Fibroblast of lung (primary cell): ENCODE data around the gene DMBT1. TPM values are rescaled to one million over a fixed set of nuclear protein-coding genes. Genes with fewer than 3 reads are reported as not detected.

ENCODE experiments used
- DNase-seq, 2 donors: peaks; one replicate each; pipeline versions ENCODE4 v3.0.0 to v3.0.0-alpha.2; 2010; ENCODE audit warnings: low read depth in 2 of 2
- H2AFZ ChIP-seq: 2 replicates; pipeline ENCODE4 v1.5.1; 2012; ENCODE audit warnings: low read length, control low read depth, inconsistent platforms
- H3K27ac ChIP-seq: 2 replicates; pipeline ENCODE4 v1.5.1; 2011; ENCODE audit warnings: low read length, control low read depth; ENCODE audit not compliant: insufficient read depth
- H3K27me3 ChIP-seq: 2 replicates; pipeline ENCODE4 v1.5.1; 2011; ENCODE audit warnings: mild to moderate bottlenecking, low read length; ENCODE audit not compliant: control insufficient read depth, insufficient read depth
- H3K36me3 ChIP-seq: 2 replicates; pipeline ENCODE4 v1.5.1; 2011; ENCODE audit warnings: low read length; ENCODE audit not compliant: control insufficient read depth, insufficient read depth
- H3K4me1 ChIP-seq: 2 replicates; pipeline ENCODE4 v1.5.1; 2011; ENCODE audit warnings: low read length; ENCODE audit not compliant: control insufficient read depth, insufficient read depth; ENCODE audit errors: extremely low read depth
- H3K4me2 ChIP-seq: 2 replicates; pipeline ENCODE4 v1.5.1; 2011; ENCODE audit warnings: low read length, control low read depth; ENCODE audit not compliant: insufficient read depth; ENCODE audit errors: extremely low read depth
- H3K4me3 ChIP-seq, 4 experiments: fragments of 200-600 bp in 1 of 4; sonication (generic) in 1 of 4; replicated peaks in 1 of 4; 2 replicates each; pipeline ENCODE4 v1.5.1; 2011 to 2016; ENCODE audit warnings: low read length in 4 of 4, low read depth in 3 of 4, mild to moderate bottlenecking in 3 of 4, control low read depth in 2 of 4, inconsistent platforms in 1 of 4, mixed read lengths in 1 of 4; ENCODE audit not compliant: insufficient read depth in 1 of 4; ENCODE audit errors: control extremely low read depth in 1 of 4
- H3K79me2 ChIP-seq: 2 replicates; pipeline ENCODE4 v1.5.1; 2012; ENCODE audit warnings: mild to moderate bottlenecking, low read length, inconsistent platforms; ENCODE audit not compliant: control insufficient read depth, insufficient read depth
- H3K9ac ChIP-seq: 2 replicates; pipeline ENCODE4 v1.5.1; 2011; ENCODE audit warnings: mild to moderate bottlenecking, low read length, control low read depth; ENCODE audit not compliant: insufficient read depth
- H3K9me3 ChIP-seq: 2 replicates; pipeline ENCODE4 v1.5.1; 2012; ENCODE audit warnings: low read depth, low read length; ENCODE audit not compliant: control insufficient read depth, insufficient read depth
- H4K20me1 ChIP-seq: 2 replicates; pipeline ENCODE4 v1.5.1; 2011; ENCODE audit warnings: low read length; ENCODE audit not compliant: control insufficient read depth, insufficient read depth; ENCODE audit errors: extremely low read depth
- EZH2 ChIP-seq: IDR thresholded peaks from 2 replicates; pipeline ENCODE4 v1.5.1; 2012; ENCODE audit warnings: low read length, control low read depth, mild to moderate bottlenecking; ENCODE audit errors: missing control alignments
- polyA plus RNA-seq, 2 donors: library from polyadenylated mRNA; depleted of rRNA in 1 of 2; stranded (reverse) in 1 of 2; unstranded in 1 of 2; fragments of >200 nt; gene quantifications; 2 replicates each; pipeline ENCODE4 v1.2.1, GENCODE V29; 2011 to 2012; ENCODE audit warnings: missing spikeins in 1 of 2
- total RNA-seq: library from RNA; depleted of rRNA; stranded (reverse); fragments of >200 nt; gene quantifications from 2 replicates; pipeline ENCODE4 v1.2.1, GENCODE V29; 2014
- TF ChIP-seq, protein P1 (sequence below), 2 donors: IDR thresholded peaks in 1 of 2; conservative IDR thresholded peaks in 1 of 2; 1 replicate in 1 of 2; 2 replicates in 1 of 2; pipeline ENCODE4 v1.5.1; 2011 to 2012; ENCODE audit warnings: low read length in 2 of 2, control low read depth in 1 of 2, inconsistent platforms in 1 of 2, low read depth in 1 of 2, mild to moderate bottlenecking in 1 of 2

DMBT1 gene
- total and polyA plus RNA-seq, 2 donors (not counting 1 experiment from before 2014, with no cell fraction given): under 0.01 TPM; not detected in 1

DNA sequence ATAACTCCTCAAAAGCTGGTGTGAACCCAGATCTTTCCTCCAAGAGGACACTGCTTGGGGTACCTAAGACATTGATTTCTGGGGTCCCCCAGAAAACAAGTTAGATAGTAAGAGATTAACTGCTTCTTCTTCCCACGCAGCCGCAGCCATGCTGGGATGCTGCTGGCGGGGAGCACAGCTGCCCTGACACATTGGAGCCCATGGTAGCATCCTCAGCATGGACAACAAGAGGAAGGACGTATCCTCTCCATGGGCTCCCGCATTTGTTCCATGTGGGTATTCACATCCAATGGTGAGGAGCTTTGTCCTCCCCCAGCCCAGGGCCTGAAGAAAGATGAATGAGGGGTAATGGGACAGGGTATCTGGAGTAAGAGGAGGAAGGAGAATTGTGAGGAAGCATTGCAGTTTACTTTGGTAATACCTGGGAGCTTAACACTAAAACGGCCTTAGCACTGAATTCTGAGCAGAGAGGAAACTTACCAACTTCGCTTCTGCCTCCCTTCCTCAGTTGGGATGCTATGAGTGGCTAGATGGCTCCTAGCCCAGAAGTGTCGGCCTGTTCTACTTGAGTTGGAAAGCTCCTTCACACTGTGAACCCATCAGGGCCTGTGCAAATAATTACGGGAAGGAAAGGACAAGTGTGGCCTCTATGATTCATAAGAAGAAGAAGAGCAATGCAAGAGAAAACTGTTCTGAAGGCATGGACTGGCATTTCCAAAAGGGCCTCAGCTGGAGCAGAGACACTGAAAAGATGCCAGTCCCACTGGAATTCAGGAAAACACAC lies 95.2 kb downstream of the DMBT1 start:
- no peak overlapping the region for H3K4me3 ChIP-seq
- H2AFZ ChIP-seq: no peak overlapping the region
- H3K79me2 ChIP-seq: no peaks in the 10 kb centered on the region
- no peak for DNase-seq
- no peak overlapping the region for H3K27ac ChIP-seq
- H3K9me3 ChIP-seq: no peaks in the 10 kb centered on the region
- H3K9ac ChIP-seq: no peak overlapping the region
- no peaks in the 10 kb centered on the region for H3K36me3 ChIP-seq
- no peaks in the 10 kb centered on the region for H3K27me3 ChIP-seq
- H4K20me1 ChIP-seq: no peaks in the 10 kb centered on the region
- TF ChIP-seq EZH2: no peak
- TF ChIP-seq, protein P1, sequence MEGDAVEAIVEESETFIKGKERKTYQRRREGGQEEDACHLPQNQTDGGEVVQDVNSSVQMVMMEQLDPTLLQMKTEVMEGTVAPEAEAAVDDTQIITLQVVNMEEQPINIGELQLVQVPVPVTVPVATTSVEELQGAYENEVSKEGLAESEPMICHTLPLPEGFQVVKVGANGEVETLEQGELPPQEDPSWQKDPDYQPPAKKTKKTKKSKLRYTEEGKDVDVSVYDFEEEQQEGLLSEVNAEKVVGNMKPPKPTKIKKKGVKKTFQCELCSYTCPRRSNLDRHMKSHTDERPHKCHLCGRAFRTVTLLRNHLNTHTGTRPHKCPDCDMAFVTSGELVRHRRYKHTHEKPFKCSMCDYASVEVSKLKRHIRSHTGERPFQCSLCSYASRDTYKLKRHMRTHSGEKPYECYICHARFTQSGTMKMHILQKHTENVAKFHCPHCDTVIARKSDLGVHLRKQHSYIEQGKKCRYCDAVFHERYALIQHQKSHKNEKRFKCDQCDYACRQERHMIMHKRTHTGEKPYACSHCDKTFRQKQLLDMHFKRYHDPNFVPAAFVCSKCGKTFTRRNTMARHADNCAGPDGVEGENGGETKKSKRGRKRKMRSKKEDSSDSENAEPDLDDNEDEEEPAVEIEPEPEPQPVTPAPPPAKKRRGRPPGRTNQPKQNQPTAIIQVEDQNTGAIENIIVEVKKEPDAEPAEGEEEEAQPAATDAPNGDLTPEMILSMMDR (conservative IDR thresholded peaks at IDR 0.05 in 1 of 2, IDR thresholded peaks at IDR 0.05 in 1 of 2; ENCODE audit: low read depth in 1 of 2, low read length in 2 of 2): no peak
- no peaks in the 10 kb centered on the region for H3K4me1 ChIP-seq
- H3K4me2 ChIP-seq: no peak overlapping the region

DNA sequence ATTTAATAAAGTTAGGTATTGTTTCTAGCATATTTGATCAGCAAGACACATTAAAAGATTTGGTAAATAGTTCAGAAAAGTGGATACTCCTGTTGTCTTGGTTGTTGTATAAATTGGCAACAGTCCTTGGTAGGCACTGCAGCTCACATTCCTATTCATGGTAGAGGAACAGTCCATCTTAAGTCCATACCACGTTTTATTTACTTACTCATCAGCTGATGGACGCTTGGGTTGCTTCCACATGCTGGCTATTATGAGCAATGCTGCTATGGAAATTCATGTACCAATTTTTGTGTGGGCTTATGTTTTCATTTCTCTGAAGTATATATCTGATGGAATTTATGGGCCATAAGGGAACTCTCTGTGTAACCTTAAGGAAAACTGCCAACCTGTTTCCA lies 95.8 kb downstream of the DMBT1 start:
- Histone ChIP-seq H3K4me1 (no peaks in the 10 kb centered on the region), H4K20me1 (no peaks in the 10 kb centered on the region), H2AFZ (no peak overlapping the region), H3K27ac (no peak overlapping the region), H3K27me3 (no peaks in the 10 kb centered on the region), H3K79me2 (no peaks in the 10 kb centered on the region), H3K36me3 (no peaks in the 10 kb centered on the region), H3K9me3 (no peaks in the 10 kb centered on the region), H3K9ac (no peak overlapping the region), H3K4me2 (no peak overlapping the region), H3K4me3 (no peak overlapping the region)
- TF ChIP-seq, protein P1 (conservative IDR thresholded peaks at IDR 0.05 in 1 of 2, IDR thresholded peaks at IDR 0.05 in 1 of 2; ENCODE audit: low read depth in 1 of 2, low read length in 2 of 2): no peak
- no peak for TF ChIP-seq EZH2
- DNase-seq: no peak

DNA sequence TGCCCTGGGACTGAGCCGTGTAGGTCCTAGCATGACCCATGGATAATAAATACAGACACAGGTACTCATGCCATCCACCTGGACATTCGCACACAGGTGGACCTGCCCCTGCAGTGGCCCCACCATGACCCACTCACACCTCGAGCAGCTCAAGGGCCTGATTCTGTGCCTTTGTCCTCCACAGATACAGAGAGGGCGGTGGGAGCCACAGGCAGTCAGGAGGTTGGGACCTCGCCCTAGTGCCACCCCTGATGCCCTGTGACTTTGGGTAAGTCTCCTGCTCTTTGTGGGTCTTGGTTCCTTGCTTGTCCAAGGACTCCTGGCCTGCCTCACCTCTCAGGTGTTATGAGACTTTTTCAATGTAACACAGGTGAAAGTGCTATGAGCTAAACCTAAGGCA lies 96.2 kb downstream of the DMBT1 start:
- H3K27ac ChIP-seq: no peak overlapping the region
- no peaks in the 10 kb centered on the region for H3K36me3 ChIP-seq
- H3K79me2 ChIP-seq: no peaks in the 10 kb centered on the region
- H3K4me2 ChIP-seq: no peak overlapping the region
- H2AFZ ChIP-seq: no peak overlapping the region
- TF ChIP-seq, protein P1 (conservative IDR thresholded peaks at IDR 0.05 in 1 of 2, IDR thresholded peaks at IDR 0.05 in 1 of 2; ENCODE audit: low read depth in 1 of 2, low read length in 2 of 2): no peak
- TF ChIP-seq EZH2: no peak
- no peaks in the 10 kb centered on the region for H4K20me1 ChIP-seq
- no peaks in the 10 kb centered on the region for H3K9me3 ChIP-seq
- no peak overlapping the region for H3K9ac ChIP-seq
- no peak overlapping the region for H3K4me3 ChIP-seq
- no peaks in the 10 kb centered on the region for H3K27me3 ChIP-seq
- no peaks in the 10 kb centered on the region for H3K4me1 ChIP-seq
- no peak for DNase-seq
